Mucosa of rectum (tissue), 2 donors: ENCODE measurements around the gene MYOT.

Source experiments
- H3K27ac ChIP-seq, 2 donors: one replicate each; pipeline ENCODE4 v1.7.0; 2013; ENCODE audit warnings: inconsistent platforms in 2 of 2, low read depth in 2 of 2, low read length in 2 of 2
- H3K27me3 ChIP-seq, 2 donors: one replicate each; pipeline ENCODE4 v1.7.0; 2013; ENCODE audit warnings: low read length in 2 of 2; ENCODE audit not compliant: control insufficient read depth in 2 of 2, insufficient read depth in 2 of 2
- H3K36me3 ChIP-seq, 2 donors: one replicate each; pipeline ENCODE4 v1.7.0; 2013; ENCODE audit warnings: low read length in 2 of 2; ENCODE audit not compliant: control insufficient read depth in 2 of 2, insufficient read depth in 2 of 2
- H3K4me1 ChIP-seq, 2 donors: one replicate each; pipeline ENCODE4 v1.7.0; 2013; ENCODE audit warnings: low read length in 2 of 2, mild to moderate bottlenecking in 1 of 2; ENCODE audit not compliant: control insufficient read depth in 2 of 2, insufficient read depth in 2 of 2
- H3K4me3 ChIP-seq, 2 donors: one replicate each; pipeline ENCODE4 v1.7.0; 2013; ENCODE audit warnings: low read length in 2 of 2
- H3K9ac ChIP-seq, 2 donors: one replicate each; pipeline ENCODE4 v1.7.0; 2013; ENCODE audit warnings: low read length in 2 of 2, low read depth in 1 of 2, mild to moderate bottlenecking in 1 of 2
- H3K9me3 ChIP-seq, 2 donors: one replicate each; pipeline ENCODE4 v1.7.0; 2013; ENCODE audit warnings: low read length in 2 of 2; ENCODE audit not compliant: control insufficient read depth in 2 of 2
- donor health status: healthy.
- donor health status: Normal muscosa, but diverticular disease.

MYOT gene

GRCh38 chr5:137894586-137894985 lies 26.9 kb downstream of the MYOT start:
- H3K27ac ChIP-seq, result no peak overlapping the region
- H3K36me3 ChIP-seq, result no peaks in the 10 kb centered on the region
- H3K9ac ChIP-seq, result no peak overlapping the region
- no peak overlapping the region for H3K4me3 ChIP-seq
- no peaks in the 10 kb centered on the region for H3K9me3 ChIP-seq
- H3K4me1 ChIP-seq, result no peaks in the 10 kb centered on the region
- H3K27me3 ChIP-seq, result no peaks in the 10 kb centered on the region

- no peak overlapping the region for H3K4me3 ChIP-seq
- H3K4me1 ChIP-seq, result no peaks in the 10 kb centered on the region
- H3K27ac ChIP-seq, result no peak overlapping the region
- H3K9ac ChIP-seq, result no peak overlapping the region
- no peaks in the 10 kb centered on the region for H3K9me3 ChIP-seq
- no peaks in the 10 kb centered on the region for H3K27me3 ChIP-seq
- no peaks in the 10 kb centered on the region for H3K36me3 ChIP-seq
Observed at GRCh38 chr5:137896560-137896959, 28.9 kb downstream of the MYOT start.

- H3K4me1 ChIP-seq, result no peaks in the 10 kb centered on the region
- H3K9ac ChIP-seq, result no peak overlapping the region
- H3K27ac ChIP-seq, result no peak overlapping the region
- no peaks in the 10 kb centered on the region for H3K27me3 ChIP-seq
- H3K9me3 ChIP-seq, result no peaks in the 10 kb centered on the region
- H3K4me3 ChIP-seq, result no peak overlapping the region
- H3K36me3 ChIP-seq, result no peaks in the 10 kb centered on the region
Observed at GRCh38 chr5:137899493-137899892, 31.8 kb downstream of the MYOT start.

GRCh38 chr5:137901011-137901817 lies 33.6 kb downstream of the MYOT start:
- H3K36me3 ChIP-seq, result no peaks in the 10 kb centered on the region
- no peak overlapping the region for H3K4me3 ChIP-seq
- no peaks in the 10 kb centered on the region for H3K9me3 ChIP-seq
- no peak overlapping the region for H3K27ac ChIP-seq
- no peaks in the 10 kb centered on the region for H3K27me3 ChIP-seq
- H3K4me1 ChIP-seq, result no peaks in the 10 kb centered on the region
- H3K9ac ChIP-seq, result no peak overlapping the region

- no peak overlapping the region for H3K4me3 ChIP-seq
- no peaks in the 10 kb centered on the region for H3K4me1 ChIP-seq
- no peaks in the 10 kb centered on the region for H3K9me3 ChIP-seq
- no peaks in the 10 kb centered on the region for H3K27me3 ChIP-seq
- no peak overlapping the region for H3K9ac ChIP-seq
- no peaks in the 10 kb centered on the region for H3K36me3 ChIP-seq
- no peak overlapping the region for H3K27ac ChIP-seq
Observed at GRCh38 chr5:137902408-137903133, 34.9 kb downstream of the MYOT start.

- H3K27ac ChIP-seq, result no peak overlapping the region
- H3K27me3 ChIP-seq, result no peaks in the 10 kb centered on the region
- H3K4me3 ChIP-seq, result no peak overlapping the region
- H3K9me3 ChIP-seq, result peaks cover 0 to 2% of the 10 kb centered on the region in 2 donors
- no peaks in the 10 kb centered on the region for H3K4me1 ChIP-seq
- no peak overlapping the region for H3K9ac ChIP-seq
- H3K36me3 ChIP-seq, result no peaks in the 10 kb centered on the region
Observed at GRCh38 chr5:137914758-137915157, 47.1 kb downstream of the MYOT start.

GRCh38 chr5:137916923-137917322 lies 49.3 kb downstream of the MYOT start:
- Histone ChIP-seq H3K4me3 (no peak overlapping the region), H3K27me3 (no peaks in the 10 kb centered on the region), H3K9ac (no peak overlapping the region), H3K9me3 (peaks cover 0 to 2% of the 10 kb centered on the region in 2 donors), H3K27ac (no peak overlapping the region), H3K4me1 (no peaks in the 10 kb centered on the region), H3K36me3 (no peaks in the 10 kb centered on the region)

- Histone ChIP-seq H3K27ac (no peak overlapping the region), H3K4me1 (no peaks in the 10 kb centered on the region), H3K9ac (no peak overlapping the region), H3K4me3 (no peak overlapping the region), H3K36me3 (no peaks in the 10 kb centered on the region), H3K9me3 (no peaks in the 10 kb centered on the region), H3K27me3 (no peaks in the 10 kb centered on the region)
Observed at GRCh38 chr5:137921931-137922330, 54.3 kb downstream of the MYOT start.

- H3K4me1 ChIP-seq, result no peaks in the 10 kb centered on the region
- no peak overlapping the region for H3K9ac ChIP-seq
- H3K27ac ChIP-seq, result no peak overlapping the region
- H3K27me3 ChIP-seq, result no peaks in the 10 kb centered on the region
- no peak overlapping the region for H3K4me3 ChIP-seq
- no peaks in the 10 kb centered on the region for H3K36me3 ChIP-seq
- H3K9me3 ChIP-seq, result no peaks in the 10 kb centered on the region
Observed at GRCh38 chr5:137923856-137924255, 56.2 kb downstream of the MYOT start.

- Histone ChIP-seq H3K4me1 (peaks cover 0 to 7% of the 10 kb centered on the region in 2 donors), H3K27me3 (no peaks in the 10 kb centered on the region), H3K4me3 (no peak overlapping the region), H3K9me3 (no peaks in the 10 kb centered on the region), H3K36me3 (peaks cover 5 to 7% of the 10 kb centered on the region in 2 donors), H3K27ac (no peak overlapping the region), H3K9ac (no peak overlapping the region)
Observed at GRCh38 chr5:137932800-137933199, 65.1 kb downstream of the MYOT start.
